HG03457 (cell line): ENCODE results near the gene POM121.
"Not testable (repeated sequence)": the region's sequence is repeated elsewhere in the genome, so short reads cannot be mapped to it uniquely, and the experiment has no call there.

Experiments used
- ATAC-seq: cut with Tn5 transposase; IDR thresholded peaks from one replicate; pipeline ENCODE4 v1.9.1; 2021; ENCODE audit warnings: moderate number of reproducible peaks; ENCODE audit not compliant: unreplicated experiment

Gene POM121

GRCh38 chr7:72949276-72949675 is 24.4 kb downstream of the POM121 start:
- ATAC-seq: not testable (repeated sequence)

- ATAC-seq: not testable (repeated sequence)
Observed at GRCh38 chr7:72949686-72950085, 24.8 kb downstream of the POM121 start.

DNA sequence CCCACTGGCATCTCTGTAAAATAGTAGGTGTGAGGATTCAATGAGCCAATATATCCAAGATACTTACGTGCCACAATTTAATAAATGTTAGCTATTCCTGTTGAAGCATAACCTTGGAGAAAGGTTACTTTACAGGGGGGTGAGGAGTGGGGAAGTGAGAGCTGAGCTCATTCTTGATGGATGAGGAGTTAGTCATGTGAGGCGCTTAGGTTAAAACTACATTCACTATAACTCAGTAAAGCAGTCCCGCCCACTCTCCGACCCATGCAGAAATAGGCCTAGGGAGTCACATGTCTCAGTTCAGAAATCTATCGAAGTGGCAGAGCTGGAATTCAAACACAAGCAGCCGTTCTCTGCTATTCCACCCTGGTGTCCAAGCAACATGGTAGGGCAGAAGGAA is 25.5 kb downstream of the POM121 start:
- ATAC-seq: not testable (repeated sequence)

DNA sequence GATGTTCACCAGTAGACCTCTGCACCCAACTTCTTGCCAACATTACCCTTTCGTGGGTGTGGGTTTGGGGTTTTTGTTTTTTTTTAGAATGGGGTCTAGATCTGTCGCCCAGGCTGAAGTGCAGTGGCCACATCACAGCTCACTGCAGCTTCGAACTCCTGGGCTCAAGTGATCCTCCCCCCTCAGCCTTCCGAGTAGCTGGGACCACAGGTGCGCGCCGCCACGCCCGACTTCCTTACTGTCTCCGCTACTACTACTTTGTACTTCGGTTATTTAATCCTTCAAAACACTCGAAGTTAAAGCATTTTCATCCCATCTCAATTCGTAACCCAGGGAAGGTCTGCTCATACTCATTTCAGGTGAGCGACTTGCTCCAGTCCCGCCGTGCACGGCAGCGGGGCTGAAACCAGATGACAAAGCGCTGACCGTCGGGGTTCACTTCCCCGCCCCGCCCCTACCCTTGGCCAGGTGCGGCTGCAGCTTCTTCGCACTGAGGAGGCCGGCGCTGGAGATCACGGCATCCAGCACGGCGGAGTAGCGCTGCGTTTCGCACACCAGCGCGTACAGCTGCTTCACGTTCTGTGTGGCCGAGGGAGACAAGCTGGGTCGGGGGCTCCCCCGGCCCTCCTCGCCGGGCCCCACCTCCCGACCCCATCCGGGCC is 29.1 kb downstream of the POM121 start:
- peak; percentile 35 for ATAC-seq

- peak; percentile 76 for ATAC-seq
Observed at GRCh38 chr7:72954563-72955198, 29.8 kb downstream of the POM121 start.

- ATAC-seq: not testable (repeated sequence)
Observed at GRCh38 chr7:72960029-72960428, 35.1 kb downstream of the POM121 start.

DNA sequence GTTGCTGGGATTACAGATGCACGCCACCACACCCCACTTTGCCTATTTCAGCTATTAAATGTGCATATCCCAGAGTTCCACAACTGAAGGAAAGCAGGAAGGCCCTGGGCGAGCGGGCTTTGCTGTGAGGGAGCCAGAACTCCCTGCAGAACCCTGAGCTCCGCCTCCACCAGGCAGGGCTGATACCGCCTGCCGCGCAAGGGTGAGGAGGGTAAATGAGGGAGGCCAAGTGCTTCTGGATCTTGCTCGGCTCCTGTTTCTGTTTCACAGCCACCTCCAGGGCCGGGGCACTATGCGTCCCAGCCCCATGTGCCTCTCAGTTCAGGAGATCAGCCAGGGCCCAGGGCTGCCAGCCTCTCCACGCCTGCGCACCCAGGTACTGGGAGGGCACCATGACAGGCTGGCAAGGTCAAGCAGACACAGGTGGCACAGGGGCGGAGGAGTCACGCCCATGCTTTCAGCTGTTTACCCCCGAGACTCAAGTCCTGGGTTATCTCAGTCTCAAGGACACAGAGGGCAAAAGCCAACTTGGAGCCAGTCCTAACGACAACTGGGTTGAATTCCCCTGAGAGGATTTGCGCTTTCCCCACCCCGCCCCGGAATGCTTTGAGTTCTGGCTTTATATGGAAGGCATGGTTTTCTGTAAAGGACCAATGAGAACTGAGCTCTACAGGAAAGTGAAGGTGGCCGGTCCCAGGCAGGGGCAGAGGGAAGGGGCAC is 35.9 kb downstream of the POM121 start:
- ATAC-seq: not testable (repeated sequence)

DNA sequence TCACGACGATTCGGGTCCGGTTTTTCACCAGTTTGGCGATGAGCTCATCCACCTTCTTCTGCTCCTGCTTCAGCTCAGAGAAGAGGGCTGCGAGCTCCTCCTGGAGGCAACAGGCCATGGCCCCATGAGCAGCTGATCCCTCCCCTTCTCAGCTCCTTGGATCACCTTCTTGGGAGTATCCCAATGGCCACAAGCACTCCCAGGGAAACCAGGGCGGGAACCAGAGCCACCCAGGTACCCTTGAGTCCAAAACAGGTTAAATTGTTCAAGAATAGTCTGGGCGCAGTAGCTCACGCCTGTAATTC is 36.4 kb downstream of the POM121 start:
- not testable (repeated sequence) for ATAC-seq

GRCh38 chr7:72963056-72963455 is 38.2 kb downstream of the POM121 start:
- not testable (repeated sequence) for ATAC-seq

DNA sequence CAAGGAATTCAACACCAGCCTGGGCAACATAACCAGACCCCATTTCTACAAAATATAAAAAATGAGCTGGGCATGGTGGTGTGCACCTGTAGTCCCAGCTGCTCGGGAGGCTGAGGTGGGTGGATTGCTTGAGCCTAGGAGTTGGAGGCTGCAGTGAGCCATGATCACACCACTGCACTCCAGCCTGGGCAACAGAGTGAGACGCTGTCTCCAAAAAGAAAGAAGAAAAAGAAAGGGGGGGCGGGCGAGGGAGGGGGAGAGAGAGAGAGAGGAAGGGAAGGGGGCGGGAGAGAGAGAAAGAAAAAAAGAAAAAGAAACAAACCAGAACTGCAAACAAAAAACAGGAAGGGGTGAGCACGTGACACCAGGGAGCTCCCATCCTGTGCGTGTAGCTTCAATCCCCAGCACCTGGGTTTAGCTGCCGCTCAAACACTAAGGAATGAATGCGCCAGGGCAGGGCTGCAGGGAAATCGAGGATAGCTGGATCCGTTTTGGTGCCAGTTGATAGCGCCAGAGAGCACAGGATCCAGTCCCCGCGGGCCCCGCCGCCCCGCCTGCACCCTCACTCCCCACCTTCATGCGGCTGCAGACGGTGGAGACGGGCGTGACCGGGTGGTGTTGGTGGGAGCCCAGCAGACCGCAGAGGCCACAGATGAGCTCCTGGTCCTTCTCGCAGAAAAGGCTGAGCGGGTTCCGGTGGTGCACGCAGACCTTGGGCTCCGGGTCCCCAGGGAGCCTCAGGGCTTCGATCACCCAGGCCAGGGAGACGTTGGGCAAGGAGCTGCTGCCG is 40.5 kb downstream of the POM121 start:
- not testable (repeated sequence) for ATAC-seq

- ATAC-seq: not testable (repeated sequence)
Observed at GRCh38 chr7:72966892-72967291, 42.0 kb downstream of the POM121 start.

DNA sequence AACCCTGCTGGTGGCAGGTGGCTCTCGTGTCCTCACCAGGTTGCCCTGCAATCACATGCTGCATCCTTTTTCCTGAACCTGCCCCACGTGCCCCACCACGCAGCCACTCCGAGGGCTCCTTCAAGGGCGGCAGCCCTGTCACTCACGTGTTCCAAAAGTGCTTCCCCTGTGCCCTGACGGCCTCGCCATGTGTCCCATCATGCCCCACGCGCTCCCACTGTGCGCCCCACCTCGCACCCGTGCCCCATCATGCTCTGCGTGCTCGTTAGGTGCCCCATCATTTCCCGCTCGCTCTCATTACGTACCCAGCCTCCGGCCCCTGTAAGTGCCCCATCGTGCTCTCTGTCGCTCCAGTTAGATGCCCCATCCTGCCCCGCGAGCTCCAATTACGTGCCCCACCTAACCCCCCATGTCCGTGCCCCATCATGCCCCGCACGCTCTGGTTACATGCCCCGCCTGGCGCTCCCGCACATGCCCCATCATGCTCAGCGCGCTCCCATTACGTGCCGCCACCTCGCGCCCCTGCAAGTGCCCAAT is 44.2 kb downstream of the POM121 start, which contains the start of gene TRIM74:
Gene TRIM74 (minus strand): TSS at position 487 of the 537 bp plus-strand sequence. CDS start 3,309 bp downstream, outside the sequence.
- not testable (repeated sequence) for ATAC-seq

- ATAC-seq: not testable (repeated sequence)
Observed at GRCh38 chr7:72969688-72970087, 44.8 kb downstream of the POM121 start.

- ATAC-seq: not testable (repeated sequence)
Observed at GRCh38 chr7:72971505-72971904, 46.6 kb downstream of the POM121 start.

DNA sequence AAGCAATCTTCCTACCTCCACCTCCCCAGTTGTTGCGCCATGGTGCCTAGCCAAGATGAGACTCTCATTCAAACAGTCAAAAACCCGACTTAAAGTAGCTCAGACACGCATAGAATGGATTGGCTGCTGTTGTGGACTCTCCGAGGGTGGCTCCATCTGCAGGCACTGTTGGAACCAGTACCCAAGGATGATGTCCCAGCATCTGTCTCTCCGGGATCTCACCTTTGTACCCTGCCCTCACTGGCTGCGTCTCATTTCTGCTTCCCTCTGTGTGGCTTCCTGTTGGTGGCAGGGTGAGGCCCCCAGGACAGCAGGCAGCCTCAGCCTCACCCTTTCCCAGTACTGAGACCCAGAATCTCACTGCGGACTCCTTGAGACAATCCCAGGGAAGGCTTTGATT is 49.9 kb downstream of the POM121 start:
- ATAC-seq: not testable (repeated sequence)

DNA sequence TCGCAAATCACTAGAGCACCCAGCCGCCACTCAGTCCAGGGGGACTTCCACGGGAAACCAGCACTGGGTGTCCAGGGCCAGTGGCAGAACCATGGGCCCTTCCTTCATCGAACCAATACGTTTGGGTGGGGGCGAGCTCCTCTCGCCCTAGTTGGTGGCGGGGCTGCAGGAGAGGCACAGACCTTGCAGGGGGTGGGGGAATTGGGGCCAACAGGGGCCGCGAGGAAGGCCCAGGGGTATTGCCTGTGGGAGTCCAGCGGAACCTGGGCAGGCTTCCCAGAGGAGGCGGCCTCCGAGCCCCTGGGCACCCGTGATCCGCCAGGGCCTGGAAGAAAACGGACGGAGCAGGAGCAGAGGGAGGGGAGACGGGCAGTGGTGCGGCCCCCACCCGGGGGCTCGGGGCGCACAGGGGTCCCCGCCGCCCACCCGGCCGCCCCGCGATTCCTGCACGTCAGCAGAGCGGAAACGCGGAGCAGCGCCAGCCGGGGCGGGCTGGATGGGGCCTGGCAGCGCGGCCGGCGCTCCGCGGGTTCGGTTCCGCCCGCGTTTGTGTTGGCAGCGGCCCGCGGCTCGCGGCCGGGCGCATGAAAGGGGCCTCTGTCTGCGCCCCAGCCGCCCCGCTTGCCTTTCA is 50.9 kb downstream of the POM121 start:
- ATAC-seq: not testable (repeated sequence)

GRCh38 chr7:72976434-72976833 is 51.5 kb downstream of the POM121 start:
- not testable (repeated sequence) for ATAC-seq

DNA sequence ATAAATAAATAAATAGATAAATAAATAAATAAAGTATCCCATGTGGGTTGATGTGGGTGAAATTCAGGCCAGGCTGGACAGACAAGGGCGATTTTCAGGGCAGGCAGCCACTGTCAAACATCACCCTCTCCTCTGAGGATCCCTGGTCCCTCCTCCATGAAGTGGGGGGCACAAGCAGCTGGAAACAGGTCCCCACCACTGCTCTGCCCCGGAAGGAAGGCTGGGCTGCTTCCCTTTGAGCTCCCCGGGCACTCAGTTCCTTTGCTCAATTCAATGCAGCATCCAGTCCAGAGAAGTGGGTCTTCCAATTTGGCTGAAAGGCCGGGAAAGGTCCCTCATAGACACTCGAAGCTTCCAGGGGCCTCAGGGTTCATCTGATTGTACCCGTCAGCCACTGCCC is 55.5 kb downstream of the POM121 start:
- ATAC-seq: not testable (repeated sequence)

GRCh38 chr7:72982084-72982483 is 57.2 kb downstream of the POM121 start:
- ATAC-seq: not testable (repeated sequence)
